H1 (cell line): ENCODE data around the gene ACP6. TPM values are rescaled to one million over a fixed set of nuclear protein-coding genes. Genes with fewer than 3 reads are reported as not detected.
A peak's percentile ranks its signal among the peaks of the same experiment; 100 is the strongest.

Experiments
- CTCF ChIA-PET: fragments of 300-600 bp; sonication (Branson Sonifier 250); formaldehyde crosslinking; loops from one replicate; lab custom pipeline; 2021; ENCODE audit not compliant: partially characterized antibody; lab: Charles Lee
- POLR2A ChIA-PET: fragments of 300-600 bp; sonication (Branson Sonifier 250); formaldehyde crosslinking; loops from one replicate; lab custom pipeline; 2021; ENCODE audit warnings: inconsistent platforms; ENCODE audit not compliant: partially characterized antibody; lab: Charles Lee
- DNase-seq, 2 experiments: peaks; one replicate each; pipeline versions ENCODE4 v3.0.0 to v3.0.0-alpha.2; 2010 to 2022; ENCODE audit warnings: low spot score in 2 of 2, low read depth in 1 of 2, mixed read lengths in 1 of 2
- FAIRE-seq: peaks from 2 replicates; lab custom pipeline; 2011; peaks lifted over from hg19 to GRCh38; lab: Jason Lieb, UNC
- H2AFZ ChIP-seq: 2 replicates; pipeline ENCODE4 v1.8.1; 2012; ENCODE audit warnings: low read length, inconsistent platforms
- H2AK5ac ChIP-seq: 2 replicates; pipeline ENCODE4 v1.6.1; 2013; ENCODE audit warnings: low read depth, low read length
- H2BK120ac ChIP-seq: replicated peaks from 2 replicates; pipeline ENCODE3; 2013; ENCODE audit warnings: low read depth, low read length, inconsistent platforms
- H2BK12ac ChIP-seq: 2 replicates; pipeline ENCODE4 v1.6.1; 2013; ENCODE audit warnings: low read depth, low read length
- H2BK15ac ChIP-seq: 2 replicates; pipeline ENCODE4 v1.6.1; 2013; ENCODE audit warnings: low read length
- H2BK20ac ChIP-seq: 2 replicates; pipeline ENCODE4 v1.6.1; 2013; ENCODE audit warnings: low read length
- H2BK5ac ChIP-seq: 2 replicates; pipeline ENCODE4 v1.6.1; 2013; ENCODE audit warnings: low read depth, low read length
- H3K14ac ChIP-seq: 2 replicates; pipeline ENCODE4 v1.6.1; 2013; ENCODE audit warnings: inconsistent platforms; ENCODE audit not compliant: insufficient read length
- H3K18ac ChIP-seq: 2 replicates; pipeline ENCODE4 v1.6.1; 2013; ENCODE audit warnings: low read length; ENCODE audit errors: extremely low read depth
- H3K23ac ChIP-seq: 2 replicates; pipeline ENCODE4 v1.6.1; 2013; ENCODE audit warnings: inconsistent platforms; ENCODE audit not compliant: insufficient read length
- H3K23me2 ChIP-seq: 2 replicates; pipeline ENCODE4 v1.6.1; 2013; ENCODE audit warnings: low read depth, low read length
- H3K27ac ChIP-seq: 2 replicates; pipeline ENCODE4 v1.6.1; 2011; ENCODE audit warnings: low read depth, low read length, inconsistent platforms
- H3K27me3 ChIP-seq, 4 experiments: replicated peaks in 1 of 4; 1 replicate in 1 of 4; 2 replicates in 3 of 4; pipeline versions ENCODE4 v1.6.1 to v1.8.1; 2011 to 2013; ENCODE audit warnings: low read length in 3 of 4, mild to moderate bottlenecking in 3 of 4, inconsistent platforms in 2 of 4, mixed read lengths in 2 of 4, moderate library complexity in 1 of 4; ENCODE audit not compliant: control insufficient read depth in 3 of 4, insufficient read depth in 3 of 4; ENCODE audit errors: extremely low read depth in 1 of 4
- H3K36me3 ChIP-seq, 4 experiments: 2 replicates each; pipeline versions ENCODE4 v1.6.1 to v1.8.1; 2011 to 2013; ENCODE audit warnings: mild to moderate bottlenecking in 4 of 4, low read length in 3 of 4, moderate library complexity in 2 of 4, control low read depth in 1 of 4, inconsistent platforms in 1 of 4; ENCODE audit not compliant: insufficient read depth in 4 of 4, control insufficient read depth in 2 of 4
- H3K4ac ChIP-seq: replicated peaks from 2 replicates; pipeline ENCODE3; 2013; ENCODE audit warnings: low read length, low read depth, mixed read lengths, inconsistent platforms; ENCODE audit not compliant: insufficient read length
- H3K4me1 ChIP-seq, 4 experiments: replicated peaks in 1 of 4; 1 replicate in 1 of 4; 2 replicates in 3 of 4; pipeline versions ENCODE4 v1.6.1 to v1.8.1; 2011 to 2013; ENCODE audit warnings: low read length in 3 of 4, inconsistent platforms in 2 of 4, mixed read lengths in 1 of 4; ENCODE audit not compliant: insufficient read depth in 4 of 4, control insufficient read depth in 3 of 4
- H3K4me2 ChIP-seq, 2 experiments: 2 replicates each; pipeline versions ENCODE4 v1.6.1 to v1.8.1; 2011 to 2013; ENCODE audit warnings: low read depth in 2 of 2, low read length in 2 of 2, control low read depth in 1 of 2, inconsistent platforms in 1 of 2, mild to moderate bottlenecking in 1 of 2; ENCODE audit not compliant: insufficient read depth in 1 of 2
- H3K4me3 ChIP-seq, 4 experiments: fragments of 200-600, 300-600 bp in 1 of 4; sonication (generic), shearing (Covaris generic), sonication (Bioruptor Twin) in 1 of 4; 2 replicates each; pipeline versions ENCODE4 v1.5.1 to v1.8.1; 2011 to 2016; ENCODE audit warnings: low read length in 4 of 4, low read depth in 3 of 4, control low read depth in 2 of 4, inconsistent platforms in 2 of 4, mild to moderate bottlenecking in 2 of 4, mixed read lengths in 1 of 4, moderate library complexity in 1 of 4; ENCODE audit not compliant: insufficient read depth in 2 of 4; ENCODE audit errors: extremely low read depth in 1 of 4
- H3K56ac ChIP-seq: replicated peaks from 2 replicates; pipeline ENCODE3; 2013; ENCODE audit warnings: low read depth, mild to moderate bottlenecking, mixed read lengths, low read length, inconsistent platforms; ENCODE audit not compliant: insufficient read length
- H3K79me1 ChIP-seq: 2 replicates; pipeline ENCODE4 v1.6.1; 2013; ENCODE audit warnings: low read depth, low read length, control low read depth
- H3K79me2 ChIP-seq, 2 experiments: 2 replicates each; pipeline versions ENCODE4 v1.6.1 to v1.8.1; 2012 to 2013; ENCODE audit warnings: low read length in 2 of 2, mild to moderate bottlenecking in 2 of 2, inconsistent platforms in 1 of 2; ENCODE audit not compliant: insufficient read depth in 2 of 2, control insufficient read depth in 1 of 2
- H3K9ac ChIP-seq, 4 experiments: replicated peaks in 1 of 4; 1 replicate in 1 of 4; 2 replicates in 3 of 4; pipeline versions ENCODE4 v1.6.1 to v1.8.1; 2011 to 2013; ENCODE audit warnings: low read depth in 3 of 4, low read length in 3 of 4, control low read depth in 2 of 4, mild to moderate bottlenecking in 2 of 4, moderate library complexity in 2 of 4, inconsistent platforms in 1 of 4; ENCODE audit errors: extremely low read depth in 1 of 4
- H3K9me3 ChIP-seq, 2 experiments: 2 replicates each; pipeline versions ENCODE4 v1.6.1 to v1.8.1; 2012 to 2013; ENCODE audit warnings: mild to moderate bottlenecking in 2 of 2, moderate library complexity in 2 of 2, control low read depth in 1 of 2, inconsistent platforms in 1 of 2, low read depth in 1 of 2, low read length in 1 of 2, mixed read lengths in 1 of 2; ENCODE audit not compliant: insufficient read depth in 2 of 2
- H4K20me1 ChIP-seq, 2 experiments: replicated peaks in 1 of 2; 2 replicates each; pipeline versions ENCODE3 to v1.8.1; 2011 to 2013; ENCODE audit warnings: inconsistent platforms in 2 of 2, low read length in 2 of 2, mild to moderate bottlenecking in 1 of 2; ENCODE audit not compliant: insufficient read depth in 2 of 2, control insufficient read depth in 1 of 2
- H4K5ac ChIP-seq: 2 replicates; pipeline ENCODE4 v1.6.1; 2013; ENCODE audit warnings: low read length, low read depth, mixed read lengths, inconsistent platforms; ENCODE audit not compliant: insufficient read length
- H4K8ac ChIP-seq: 2 replicates; pipeline ENCODE4 v1.8.0; 2013; ENCODE audit warnings: mild to moderate bottlenecking, moderate library complexity, low read length, inconsistent platforms; ENCODE audit not compliant: insufficient read depth; ENCODE audit errors: extremely low read depth
- H4K91ac ChIP-seq: replicated peaks from 2 replicates; pipeline ENCODE3; 2013; ENCODE audit warnings: low read length, mixed read lengths, inconsistent platforms; ENCODE audit not compliant: insufficient read length
- CBX5 ChIP-seq: fragments of 300-800, 300-1000 bp; sonication (generic); IDR thresholded peaks from 2 replicates; pipeline ENCODE4 v1.7.1; 2016; ENCODE audit warnings: antibody characterized with exemption, low read length, low read depth
- GABPA ChIP-seq: IDR thresholded peaks from 2 replicates; pipeline ENCODE4 v1.6.1; 2011; ENCODE audit warnings: mild to moderate bottlenecking, low read length, moderate library complexity, borderline replicate concordance; ENCODE audit not compliant: insufficient read depth
- HDAC2 ChIP-seq, 2 experiments: fragments of 300-600 bp in 1 of 2; sonication (generic) in 1 of 2; IDR thresholded peaks; 2 replicates each; pipeline ENCODE4 v1.6.1; 2011 to 2012; ENCODE audit warnings: low read depth in 2 of 2, low read length in 2 of 2, mild to moderate bottlenecking in 2 of 2, moderate library complexity in 2 of 2, borderline replicate concordance in 1 of 2, inconsistent platforms in 1 of 2
- HDAC6 ChIP-seq: IDR thresholded peaks from one replicate; pipeline ENCODE4 v1.7.1; 2012; ENCODE audit warnings: low read depth, mild to moderate bottlenecking, inconsistent platforms, low read length, moderate library complexity
- RBBP5 ChIP-seq: IDR thresholded peaks from 2 replicates; pipeline ENCODE4 v1.7.1; 2012; ENCODE audit warnings: low read depth, mild to moderate bottlenecking, inconsistent platforms, low read length, moderate library complexity, borderline replicate concordance
- RXRA ChIP-seq: IDR thresholded peaks from 2 replicates; pipeline ENCODE4 v1.6.1; 2011; ENCODE audit warnings: low read depth, mild to moderate bottlenecking, low read length, moderate library complexity; ENCODE audit not compliant: insufficient read depth
- SAP30 ChIP-seq: fragments of 300-600 bp; sonication (generic); IDR thresholded peaks from 2 replicates; pipeline ENCODE4 v1.7.1; 2012; ENCODE audit warnings: low read length, moderate library complexity, mild to moderate bottlenecking, inconsistent platforms; ENCODE audit not compliant: insufficient read depth, insufficient replicate concordance
- SRF ChIP-seq: IDR thresholded peaks from 2 replicates; pipeline ENCODE4 v1.6.1; 2011; ENCODE audit warnings: mild to moderate bottlenecking, low read depth, low read length, moderate library complexity
- TAF1 ChIP-seq: IDR thresholded peaks from 2 replicates; pipeline ENCODE4 v1.6.1; 2011; ENCODE audit warnings: mild to moderate bottlenecking, low read depth, low read length
- TAF7 ChIP-seq: optimal IDR thresholded peaks from 2 replicates; pipeline ENCODE3; 2011; ENCODE audit warnings: low read depth, mild to moderate bottlenecking, inconsistent platforms, low read length, moderate library complexity, borderline replicate concordance
- WGBS, 2 experiments: shearing (Covaris generic) in 1 of 2; methylation state at CpG; one replicate each; pipeline versions ENCODE4 v1.1.6 to v1.1.7; 2013 to 2015; ENCODE audit warnings: low lambda C conversion rate in 2 of 2, mixed read lengths in 2 of 2, inconsistent platforms in 1 of 2, low coverage in 1 of 2, missing lambda C conversion rate in 1 of 2; ENCODE audit not compliant: insufficient replicate concordance in 2 of 2, insufficient coverage in 1 of 2, insufficient read length in 1 of 2; ENCODE audit errors: extremely low coverage in 1 of 2, missing lambda C conversion rate in 1 of 2; 5-methylcytosine and 5-hydroxymethylcytosine counted together
- polyA plus RNA-seq, 7 experiments: library from polyadenylated mRNA; depleted of rRNA in 3 of 7; stranded (reverse) in 5 of 7; unstranded in 2 of 7; fragments of >200 nt in 5 of 7; fragments of 200-250 nt in 2 of 7; gene quantifications; 1 replicate in 5 of 7; 2 replicates in 1 of 7; 4 replicates in 1 of 7; pipeline versions ENCODE4 v1.2.1 to v1.2.3, GENCODE V29; 2011 to 2013; ENCODE audit warnings: missing spikeins in 2 of 7, mixed read lengths in 2 of 7
- total RNA-seq: library from RNA; stranded (reverse); fragmentation: NEBNext Ultra II Directional; extraction: Animal tissue kit (Norgen Biotek cat#: 25700); gene quantifications from 2 replicates; pipeline ENCODE4 v1.2.1, GENCODE V29; 2021

Gene ACP6
- total and polyA plus RNA-seq, 2 of the 8 experiments (the other 6 are each of a cell fraction or from before 2014, with no cell fraction given) = 11.4 to 17.7 TPM

DNA sequence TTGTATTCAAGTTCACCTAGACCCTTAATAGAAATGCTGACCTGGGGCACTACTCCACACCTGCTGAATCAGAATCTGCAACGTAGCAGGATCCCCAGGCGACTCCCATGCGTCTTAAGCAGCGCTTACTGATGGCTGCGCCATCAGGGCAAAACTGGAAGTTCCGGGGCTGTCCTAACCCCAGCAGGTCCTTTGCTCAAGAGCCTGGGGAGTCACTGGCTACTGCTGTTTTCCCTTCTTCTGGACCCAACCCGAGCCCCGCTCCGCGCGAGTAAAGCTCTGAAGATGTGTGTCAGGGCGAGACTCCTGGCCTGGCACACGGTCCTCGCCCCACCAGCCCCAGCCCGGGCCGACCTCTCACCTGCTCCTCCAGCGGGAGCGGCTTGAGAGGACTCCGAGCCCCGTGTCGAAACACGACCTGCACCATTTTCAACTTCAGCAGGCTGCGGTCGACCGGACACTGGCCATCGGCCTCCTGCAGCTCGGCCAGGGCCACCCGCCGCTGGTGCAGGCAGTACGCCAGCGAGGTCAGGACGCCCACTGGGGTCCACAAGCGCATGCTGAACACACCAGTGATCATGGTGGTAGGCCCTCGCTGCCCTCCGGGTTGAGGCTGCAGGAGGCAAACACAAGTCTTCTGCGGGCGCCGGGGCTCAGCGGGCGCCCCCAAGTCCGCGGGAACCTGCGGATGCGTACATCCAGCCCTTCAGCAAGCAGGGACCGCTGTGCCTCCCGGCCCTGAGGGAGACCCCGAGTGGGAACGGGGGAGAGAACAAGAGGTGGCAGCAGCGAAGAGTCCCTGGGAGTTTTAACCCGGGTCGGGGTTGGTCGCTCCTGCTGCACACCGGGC lies 630 bp downstream of the ACP6 start:
- 2% methylated on average over 46 of the region's 53 CpGs; no CpG with 5 or more reads in 1 of the 2 experiments for WGBS, 2 experiments
- POLR2A ChIA-PET = interaction anchor here (0.7 to 1.9 kb wide), 8 partner anchors 10 to 585 kb away, joined by 3 to 6 read pairs (median 4); no protein-coding TSS in a partner anchor
- FAIRE-seq = no peak
- TF ChIP-seq GABPA (no peak), TAF1 (peak; percentile 19; the same call in 1 of the 2 replicates), RXRA (no peak), RBBP5 (no peak), HDAC2 (IDR thresholded peaks at IDR 0.05; ENCODE audit: borderline replicate concordance in 1 of 2, low read depth in 2 of 2, low read length in 2 of 2) (no peak; a peak in 1 of 4 replicates), SRF (no peak), TAF7 (peak; percentile 19), SAP30 (no peak), HDAC6 (no peak), CBX5 (no peak)

More for the DNA sequence above, 630 bp downstream of the ACP6 start:
- peak overlapping the region; percentile 87; the same call in 1 of the 2 replicates for H4K8ac ChIP-seq
- H3K23me2 ChIP-seq = peaks cover 8% of the 10 kb centered on the region
- H3K9me3 ChIP-seq = no peaks in the 10 kb centered on the region
- CTCF ChIA-PET = interaction anchor here (1.0 to 1.6 kb wide), 4 partner anchors 29 to 224 kb away, joined by 3 to 6 read pairs (median 4); no protein-coding TSS in a partner anchor
- H3K27ac ChIP-seq = no peak overlapping the region
- no peak overlapping the region for H3K14ac ChIP-seq
- no peaks in the 10 kb centered on the region; the same call in 1 of the 2 replicates for H3K79me1 ChIP-seq
- no peak overlapping the region for H3K4ac ChIP-seq
- peak overlapping the region; percentile 38 for H3K18ac ChIP-seq
- H3K79me2 ChIP-seq = peaks cover 3 to 13% of the 10 kb centered on the region in 2 experiments; a peak in 3 of 4 replicates
- peak in 1 of 2 experiments; percentile 77 for DNase-seq
- H3K56ac ChIP-seq = peak overlapping the region; percentile 75
- no peak overlapping the region for H2BK120ac ChIP-seq
- no peaks in the 10 kb centered on the region for H4K20me1 ChIP-seq
- H2AK5ac ChIP-seq = no peak overlapping the region
- peak overlapping the region; percentile 87 for H2AFZ ChIP-seq
- peak overlapping the region; percentile 67 to 94 for H3K4me2 ChIP-seq
- peaks cover 0 to 6% (median 2%) of the 10 kb centered on the region in 4 experiments; a peak in 2 of 7 replicates for H3K4me1 ChIP-seq
- H4K91ac ChIP-seq = peak overlapping the region; percentile 86
- H2BK15ac ChIP-seq = no peak overlapping the region
- H2BK5ac ChIP-seq = peak overlapping the region; percentile 87; the same call in 1 of the 2 replicates
- peak overlapping the region in 3 of 4 experiments; percentile 54 to 56 (median 55); a peak in 6 of 7 replicates for H3K9ac ChIP-seq
- H2BK12ac ChIP-seq = no peak overlapping the region
- no peaks in the 10 kb centered on the region for H3K27me3 ChIP-seq
- no peak overlapping the region for H3K23ac ChIP-seq
- H3K36me3 ChIP-seq = no peaks in the 10 kb centered on the region
- peak overlapping the region; percentile 4 for H4K5ac ChIP-seq
- peak overlapping the region; percentile 52 to 79 (median 72) for H3K4me3 ChIP-seq
- H2BK20ac ChIP-seq = no peak overlapping the region
